Measurements from ENCODE around the gene GNAS.

Gene GNAS

DNA sequence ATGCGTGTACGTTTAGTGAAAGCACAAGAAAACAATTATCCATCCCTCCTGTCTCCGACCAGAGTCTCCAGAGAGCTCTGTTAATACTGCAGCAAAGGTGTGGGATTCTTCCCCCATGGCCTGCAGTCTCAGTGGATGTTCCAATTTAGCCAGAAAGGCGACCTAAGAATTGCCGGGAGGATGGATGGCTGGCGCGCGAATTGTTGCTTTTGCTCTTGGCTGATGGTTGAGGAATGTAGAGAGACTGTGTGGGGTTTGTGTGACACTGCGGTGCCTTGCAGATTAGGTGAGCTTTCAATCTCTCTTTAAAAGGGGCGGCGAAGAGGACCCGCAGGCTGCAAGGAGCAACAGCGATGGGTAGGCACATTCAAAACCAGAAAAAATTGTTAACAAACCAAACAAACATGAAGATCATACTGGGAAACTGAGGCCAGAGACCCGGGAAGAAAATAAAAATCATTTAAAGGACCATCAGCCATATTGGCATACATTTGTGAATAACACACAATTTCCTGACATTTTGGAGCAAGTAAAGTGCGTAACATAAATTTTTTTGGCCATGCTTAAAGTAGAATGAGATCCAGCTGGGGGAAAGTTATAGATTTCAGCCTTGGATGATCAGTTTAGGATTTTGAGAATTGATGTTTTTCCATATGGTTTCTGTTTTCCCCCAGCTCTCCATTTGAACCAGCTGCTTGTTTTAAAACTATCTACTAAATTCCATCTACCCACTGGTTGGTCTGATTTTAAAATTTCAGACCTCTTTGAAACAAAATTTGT is 46.3 kb downstream of the GNAS start:
- no peak for DNase-seq (ENCODE audit: low read depth)

DNA sequence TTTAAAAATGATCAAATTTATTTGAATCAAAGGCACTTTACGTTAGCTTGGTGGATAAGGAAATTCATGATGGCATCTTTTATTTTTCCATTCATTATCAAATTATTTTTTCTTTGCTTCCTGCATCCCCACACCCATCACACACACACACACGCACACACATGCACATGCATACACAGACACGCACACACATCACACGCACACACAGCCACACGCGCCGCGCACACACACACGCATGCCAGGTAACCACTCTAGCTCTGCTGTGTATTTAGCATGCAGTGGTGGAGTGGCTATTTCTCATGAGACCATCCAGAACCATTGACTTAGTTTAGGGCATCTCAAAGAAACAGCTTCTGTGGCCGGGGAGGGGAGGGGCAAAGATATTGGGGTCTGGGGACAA is 47.0 kb downstream of the GNAS start:
- no peak for DNase-seq (ENCODE audit: low read depth)

DNA sequence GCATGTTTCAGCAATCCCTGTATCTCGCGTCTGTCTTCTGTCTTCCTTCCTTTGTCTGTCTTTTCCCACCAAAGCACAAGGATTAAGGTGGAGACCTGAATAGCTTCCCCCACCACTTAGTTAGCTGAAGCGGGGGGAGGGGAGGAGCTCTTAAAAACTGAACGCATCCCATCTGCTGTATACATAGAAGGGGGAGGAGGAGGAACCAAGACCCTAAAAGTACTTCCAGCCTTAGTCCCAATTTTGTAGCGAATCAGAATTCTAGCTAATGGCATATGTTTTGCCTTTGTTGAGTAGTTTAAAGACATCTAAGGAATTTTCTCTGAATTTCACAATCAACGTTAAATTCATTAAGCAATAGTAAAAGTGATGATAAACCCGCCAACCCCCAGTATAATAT is 47.9 kb downstream of the GNAS start:
- DNase-seq (ENCODE audit: low read depth), result no peak

DNA sequence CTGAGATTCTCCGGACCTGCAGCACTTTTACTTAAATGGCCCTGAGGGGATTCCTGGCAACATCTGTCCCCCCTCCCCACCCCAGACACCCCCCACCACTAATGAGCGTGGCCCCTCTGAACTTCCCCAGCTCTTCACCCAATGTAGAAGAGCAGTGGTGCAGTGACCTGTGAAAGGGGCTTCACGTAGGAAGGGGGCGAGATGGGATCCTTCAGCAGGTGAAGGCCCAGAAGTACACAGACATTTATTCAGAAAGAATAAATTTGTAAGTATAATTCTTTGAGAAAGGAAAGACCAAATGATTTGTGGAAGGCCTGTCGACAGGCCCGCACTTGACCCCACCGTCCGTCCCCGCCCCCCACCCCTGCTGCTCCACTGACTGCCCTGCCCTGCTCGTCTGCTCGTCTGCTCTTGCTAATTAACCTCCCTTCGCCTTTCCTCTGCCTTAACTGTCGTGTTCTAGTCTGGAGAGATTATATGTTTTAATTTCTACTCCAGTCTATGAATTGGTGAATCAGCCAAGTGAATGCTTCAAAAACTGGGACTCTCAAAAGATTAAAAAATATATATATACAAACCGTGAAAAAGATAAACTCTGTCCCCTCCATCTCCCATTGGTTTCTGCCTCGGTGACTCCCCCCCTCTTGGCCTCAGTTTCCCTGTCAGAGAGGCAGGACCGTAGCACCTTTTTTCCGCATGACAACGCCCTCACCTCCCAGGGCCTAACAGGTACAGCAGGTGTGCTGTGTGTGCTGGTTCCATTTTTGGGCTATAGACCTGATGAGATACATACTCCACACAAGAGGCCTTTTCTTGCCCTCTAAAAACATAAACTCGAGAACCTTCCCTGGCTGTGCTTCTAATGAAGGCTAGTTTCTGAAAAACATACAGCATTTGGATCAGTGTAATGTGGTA is 49.2 kb downstream of the GNAS start:
- DNase-seq (ENCODE audit: low read depth), result no peak

DNA sequence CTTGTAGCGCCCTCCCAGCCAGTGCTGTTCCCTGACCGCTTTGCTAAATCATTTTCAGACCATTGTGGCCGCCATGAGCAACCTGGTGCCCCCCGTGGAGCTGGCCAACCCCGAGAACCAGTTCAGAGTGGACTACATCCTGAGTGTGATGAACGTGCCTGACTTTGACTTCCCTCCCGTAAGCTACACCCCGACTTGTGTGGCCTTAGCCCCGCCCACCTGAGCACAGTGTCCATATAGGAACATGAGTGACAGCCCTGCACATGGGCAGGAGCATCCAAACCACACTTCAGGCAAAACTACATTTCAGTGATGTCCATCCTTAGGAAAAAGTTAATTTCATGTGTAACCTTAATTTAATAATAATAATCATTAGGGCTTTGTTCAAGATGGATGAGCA is 51.1 kb downstream of the GNAS start:
- no peak for DNase-seq (ENCODE audit: low read depth)

DNA sequence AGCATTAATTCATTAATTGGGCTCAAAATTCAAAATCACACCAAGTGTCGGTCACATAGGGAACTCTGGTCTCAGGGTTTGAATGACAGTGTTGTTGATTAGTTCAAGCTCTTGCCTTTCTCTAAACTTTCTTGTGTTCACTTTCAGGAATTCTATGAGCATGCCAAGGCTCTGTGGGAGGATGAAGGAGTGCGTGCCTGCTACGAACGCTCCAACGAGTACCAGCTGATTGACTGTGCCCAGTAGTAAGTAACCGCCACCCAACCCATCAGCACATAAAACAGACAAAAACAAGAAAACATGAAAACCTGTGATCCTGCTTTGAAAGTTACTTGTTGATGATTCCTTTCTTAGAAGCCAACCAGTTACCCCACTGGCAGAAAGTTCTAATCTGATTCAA is 52.7 kb downstream of the GNAS start:
- no peak for DNase-seq (ENCODE audit: low read depth)

DNA sequence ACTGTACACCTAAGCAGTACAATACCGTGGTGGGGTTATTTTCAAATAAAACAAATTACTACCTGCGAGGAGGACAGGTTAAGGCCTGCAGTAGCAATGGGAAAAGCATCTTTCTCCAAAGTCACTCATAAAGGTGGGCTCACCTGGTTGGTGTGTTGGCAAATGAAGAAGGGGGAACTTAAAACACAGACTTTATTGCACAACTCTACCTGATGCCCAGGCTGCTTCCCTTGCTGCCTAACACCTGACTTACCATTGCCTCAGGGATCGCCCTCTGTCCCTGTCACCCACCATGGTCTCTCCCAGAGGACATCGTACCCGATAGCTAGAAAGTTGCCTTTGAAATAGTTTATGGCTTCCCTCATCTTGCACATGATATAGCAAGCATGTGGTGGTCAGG is 53.6 kb downstream of the GNAS start:
- DNase-seq (ENCODE audit: low read depth), result no peak

DNA sequence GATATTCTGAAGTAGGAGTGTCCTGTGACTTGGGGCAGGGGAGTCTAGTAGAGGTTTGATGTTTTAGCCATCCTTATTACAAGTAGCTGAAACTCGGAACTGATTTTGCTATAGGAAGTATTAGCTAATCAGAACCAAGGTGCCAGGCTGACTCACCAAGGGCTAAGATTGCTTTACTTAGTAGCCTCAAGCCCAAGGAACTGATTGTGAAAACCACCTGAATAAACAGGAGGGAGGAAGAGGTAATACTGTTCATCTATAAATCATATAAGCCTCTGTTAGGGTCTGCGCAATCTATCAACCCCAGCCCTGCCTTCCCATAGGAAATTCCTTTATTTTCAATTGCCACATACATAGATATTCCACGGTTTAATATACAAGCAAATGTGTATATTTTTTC is 54.4 kb downstream of the GNAS start:
- DNase-seq (ENCODE audit: low read depth), result no peak

DNA sequence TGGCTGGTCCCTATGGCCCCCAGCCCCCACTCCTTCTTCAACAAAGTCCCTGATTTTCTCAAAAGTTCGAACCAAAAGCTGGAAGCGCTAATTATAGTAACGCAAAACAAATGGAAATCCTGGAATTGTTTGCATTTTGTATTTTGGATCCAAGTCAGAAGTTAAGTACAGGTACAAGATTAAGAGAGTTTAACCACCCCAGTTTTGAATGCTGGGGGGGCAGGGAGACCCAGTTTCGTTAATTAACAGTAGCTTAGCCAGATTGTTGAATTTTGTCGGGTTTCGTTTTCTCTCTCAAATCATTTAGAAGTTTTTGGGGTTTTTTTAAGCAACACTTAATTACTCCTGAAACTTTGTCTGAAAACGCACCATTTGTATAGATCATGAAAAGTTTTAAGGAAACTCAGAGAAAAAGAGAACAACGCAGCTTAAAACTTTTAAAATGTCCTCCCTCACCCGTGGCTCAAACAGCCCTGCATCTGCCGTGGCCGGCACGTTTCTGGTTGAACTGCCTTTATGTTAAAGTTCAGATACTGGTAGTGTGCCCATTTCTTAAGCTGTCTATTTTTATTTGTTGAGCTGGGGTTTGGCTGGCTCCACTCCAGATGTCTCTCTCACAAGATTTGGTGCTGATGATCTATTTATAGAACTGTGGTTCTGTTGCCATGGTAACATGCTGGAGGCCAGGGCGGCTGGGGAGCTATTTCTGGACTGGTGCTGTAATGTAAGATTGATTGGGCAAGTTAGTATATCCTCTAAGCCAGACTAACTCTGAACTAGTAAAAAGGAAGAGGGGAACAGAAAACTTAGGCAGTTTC is 55.0 kb downstream of the GNAS start:
- peak; percentile 75 for DNase-seq (ENCODE audit: low read depth)

DNA sequence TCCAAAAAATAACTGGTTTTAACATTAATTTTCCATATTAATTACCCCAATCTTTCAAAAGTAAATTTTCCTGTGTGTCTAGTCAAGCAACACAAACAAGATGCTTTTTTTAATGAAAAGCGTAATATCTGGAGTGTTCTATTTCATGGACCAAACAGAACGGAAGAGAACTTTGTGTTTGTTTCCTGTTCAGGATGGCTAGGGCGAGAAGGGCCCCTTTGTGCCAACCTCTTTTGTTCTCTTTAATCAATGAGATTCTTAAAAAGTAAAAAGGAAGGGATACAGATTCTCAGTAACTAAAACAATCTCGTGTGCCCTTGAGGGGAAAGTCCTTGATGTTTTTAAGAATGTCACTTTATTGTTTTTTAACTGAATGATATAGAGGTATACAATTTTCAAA is 55.7 kb downstream of the GNAS start:
- no peak for DNase-seq (ENCODE audit: low read depth)

DNA sequence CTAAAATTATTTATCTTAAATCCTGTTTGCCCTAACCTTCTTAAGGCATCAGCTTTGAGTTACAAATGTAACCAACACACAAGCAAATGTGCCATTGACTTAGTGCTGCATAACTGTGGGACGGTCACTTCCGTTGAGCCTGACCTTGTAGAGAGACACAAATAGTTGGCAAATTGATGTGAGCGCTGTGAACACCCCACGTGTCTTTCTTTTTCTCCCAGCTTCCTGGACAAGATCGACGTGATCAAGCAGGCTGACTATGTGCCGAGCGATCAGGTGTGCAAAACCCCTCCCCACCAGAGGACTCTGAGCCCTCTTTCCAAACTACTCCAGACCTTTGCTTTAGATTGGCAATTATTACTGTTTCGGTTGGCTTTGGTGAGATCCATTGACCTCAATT is 56.4 kb downstream of the GNAS start:
- DNase-seq (ENCODE audit: low read depth), result no peak

DNA sequence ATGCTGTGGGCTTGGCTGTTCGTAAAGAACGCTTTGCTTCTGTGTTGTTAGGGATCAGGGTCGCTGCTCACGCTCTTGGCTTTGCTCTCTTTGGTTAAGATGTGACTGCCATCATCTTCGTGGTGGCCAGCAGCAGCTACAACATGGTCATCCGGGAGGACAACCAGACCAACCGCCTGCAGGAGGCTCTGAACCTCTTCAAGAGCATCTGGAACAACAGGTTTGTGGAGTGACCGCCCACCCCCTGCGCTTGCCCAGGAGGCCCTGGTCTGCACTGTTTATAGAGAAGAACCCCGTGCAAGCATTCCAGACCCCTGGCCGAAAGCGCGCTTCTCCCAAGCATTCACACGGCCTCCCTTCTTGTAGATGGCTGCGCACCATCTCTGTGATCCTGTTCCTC is 57.1 kb downstream of the GNAS start:
- no peak for DNase-seq (ENCODE audit: low read depth)

DNA sequence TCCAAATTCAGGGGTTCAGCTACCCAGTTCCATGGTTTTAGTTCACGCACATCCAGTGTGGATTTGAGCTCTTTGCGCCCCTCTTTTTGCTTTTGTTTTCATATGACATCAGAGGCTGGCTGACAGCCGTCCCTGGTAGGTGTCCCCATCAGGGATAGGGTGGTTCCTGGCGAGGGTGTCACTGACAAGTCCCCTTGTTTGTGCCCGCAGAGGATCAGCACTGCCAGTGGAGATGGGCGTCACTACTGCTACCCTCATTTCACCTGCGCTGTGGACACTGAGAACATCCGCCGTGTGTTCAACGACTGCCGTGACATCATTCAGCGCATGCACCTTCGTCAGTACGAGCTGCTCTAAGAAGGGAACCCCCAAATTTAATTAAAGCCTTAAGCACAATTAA is 58.0 kb downstream of the GNAS start:
- no peak for DNase-seq (ENCODE audit: low read depth)

DNA sequence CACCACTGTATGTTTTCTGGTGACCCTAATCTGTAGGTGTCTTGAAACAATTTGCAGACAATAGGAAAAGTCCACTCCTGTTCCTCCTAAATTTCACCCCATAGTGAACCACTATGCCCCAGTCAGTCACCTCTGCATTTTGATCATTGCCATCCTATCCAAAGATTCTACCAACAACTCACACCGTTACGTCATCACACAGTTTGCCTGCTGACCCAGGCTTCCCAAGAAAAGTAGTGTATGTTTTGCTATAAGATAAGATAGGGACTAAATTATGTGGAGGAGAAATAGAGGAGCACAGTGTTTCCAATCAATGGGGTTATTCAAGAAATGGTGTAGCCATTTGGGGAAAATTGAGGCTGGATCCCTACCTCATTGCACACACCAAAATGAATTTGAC is 58.8 kb downstream of the GNAS start:
- no peak for DNase-seq (ENCODE audit: low read depth)

DNA sequence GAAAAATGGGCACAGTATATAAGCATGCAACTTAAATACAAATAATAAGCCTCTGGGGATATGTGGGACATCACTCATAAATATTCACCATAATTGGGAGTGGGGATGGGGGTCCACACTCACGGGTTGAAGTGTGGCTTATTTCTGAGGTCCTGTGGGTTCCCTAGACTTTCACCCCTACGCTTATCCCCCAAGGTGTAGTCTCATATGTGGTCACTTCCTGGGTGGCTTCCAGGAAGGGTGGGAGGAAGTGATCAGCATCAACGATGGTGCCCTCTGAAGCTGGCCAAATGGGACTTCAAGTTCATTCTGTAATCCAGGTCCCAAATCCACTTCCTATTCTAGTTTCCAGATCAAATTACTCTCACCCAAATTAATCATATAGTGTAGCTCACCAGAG is 59.5 kb downstream of the GNAS start:
- no peak for DNase-seq (ENCODE audit: low read depth)

DNA sequence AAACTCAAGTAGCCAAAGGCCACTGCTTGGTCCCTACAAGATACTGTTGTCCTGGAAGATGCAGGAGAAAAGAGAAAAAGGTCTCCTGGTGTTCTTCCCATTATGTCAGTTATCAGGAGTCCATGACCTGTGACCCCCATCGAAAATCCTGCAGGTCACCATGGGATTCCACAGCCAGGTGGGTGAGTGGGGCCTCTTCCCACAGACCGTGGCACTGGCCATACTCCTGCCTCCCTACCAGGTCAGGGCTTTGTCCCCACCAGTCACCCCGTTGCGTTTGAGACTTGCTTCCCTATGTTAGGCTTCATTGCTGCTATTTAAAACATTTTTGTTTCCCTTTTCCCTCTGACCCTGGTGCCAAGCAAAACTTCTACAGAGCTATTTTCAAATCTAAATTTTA is 60.6 kb downstream of the GNAS start:
- DNase-seq (ENCODE audit: low read depth), result no peak

DNA sequence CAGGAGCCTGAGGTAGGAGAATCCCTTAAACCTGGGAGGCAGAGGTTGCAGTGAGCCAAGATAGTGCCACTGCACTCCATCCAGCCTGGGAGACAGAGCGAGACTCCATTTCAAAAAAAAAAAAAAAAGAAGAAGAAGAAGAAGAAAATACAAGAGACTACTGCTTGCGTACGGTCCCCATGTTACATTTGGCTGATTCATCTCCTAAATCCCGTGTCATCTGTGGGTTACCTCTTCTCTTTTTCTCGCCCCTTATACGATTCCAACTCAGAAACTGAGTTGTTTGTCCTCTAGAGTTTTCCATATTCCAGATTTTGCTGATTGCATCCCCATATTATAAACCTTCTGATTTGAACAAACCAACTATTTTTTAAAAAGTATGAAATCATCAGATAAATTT is 66.1 kb downstream of the GNAS start:
- no peak for DNase-seq (ENCODE audit: low read depth)

DNA sequence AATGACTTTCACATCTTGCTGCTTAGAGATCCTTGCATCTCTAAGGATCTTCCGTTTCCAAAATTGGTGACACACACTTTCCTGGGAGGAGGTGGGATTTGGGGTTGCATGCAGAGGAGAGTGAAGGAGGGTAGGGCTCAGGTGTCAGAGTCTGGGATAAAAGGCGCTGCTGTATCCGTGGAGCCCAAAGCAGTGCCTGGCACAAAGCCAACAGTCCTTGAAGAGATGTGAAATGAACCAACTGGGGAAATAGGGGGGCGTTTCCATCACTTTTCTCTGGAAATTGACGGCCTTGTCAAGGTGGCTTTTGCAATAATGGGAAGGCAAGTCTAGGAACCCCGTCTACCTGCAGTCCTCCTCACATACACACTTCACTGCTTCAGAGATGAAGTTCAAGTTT is 69.0 kb downstream of the GNAS start:
- no peak for DNase-seq (ENCODE audit: low read depth)

DNA sequence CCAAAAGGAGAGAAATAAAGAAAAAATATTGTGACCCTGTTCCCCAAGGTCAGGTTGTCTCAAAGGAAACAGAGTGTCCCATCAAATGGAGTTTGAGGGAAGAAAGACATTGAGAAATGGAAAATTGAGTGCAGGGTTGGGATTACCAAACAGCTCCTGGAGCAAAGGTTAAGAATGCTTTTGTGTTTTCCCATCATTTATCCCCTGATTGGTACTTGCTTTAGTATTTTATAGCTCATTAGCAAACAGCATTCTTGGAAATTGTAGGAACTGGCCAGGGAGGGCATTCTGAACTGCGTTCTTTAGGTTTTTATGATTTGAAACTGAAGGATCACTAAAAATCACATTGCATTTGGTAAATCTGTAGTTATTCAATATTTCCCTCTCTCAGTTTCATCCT is 69.5 kb downstream of the GNAS start:
- DNase-seq (ENCODE audit: low read depth), result no peak

DNA sequence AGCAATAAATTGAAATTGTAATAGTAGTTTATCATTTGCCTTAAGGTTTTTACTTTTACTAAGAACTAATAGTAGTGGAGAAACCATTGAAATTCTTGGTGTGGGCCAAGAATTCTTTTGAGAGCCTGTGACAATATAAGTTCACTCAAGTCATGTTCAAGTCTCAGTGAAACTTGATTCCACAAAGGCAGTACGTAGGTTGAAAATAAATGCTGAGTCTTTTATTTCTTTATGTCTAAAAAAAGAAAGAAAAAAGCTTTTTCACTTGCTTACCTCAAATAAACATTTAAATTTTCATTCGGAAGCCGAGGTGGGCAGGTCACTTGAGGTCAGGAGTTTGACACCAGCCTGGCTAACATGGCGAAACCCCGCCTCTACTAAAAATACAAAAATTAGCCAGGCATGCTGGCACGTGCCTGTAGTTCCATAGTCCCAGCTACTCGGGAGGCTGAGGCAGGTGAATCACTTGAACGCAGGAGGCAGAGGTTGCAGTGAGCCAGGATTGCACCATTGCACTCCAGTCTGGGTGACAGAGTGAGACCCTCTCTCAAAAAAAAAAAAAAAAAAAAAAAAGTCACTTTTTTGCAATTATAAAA is 70.7 kb downstream of the GNAS start:
- no peak for DNase-seq (ENCODE audit: low read depth)

DNA sequence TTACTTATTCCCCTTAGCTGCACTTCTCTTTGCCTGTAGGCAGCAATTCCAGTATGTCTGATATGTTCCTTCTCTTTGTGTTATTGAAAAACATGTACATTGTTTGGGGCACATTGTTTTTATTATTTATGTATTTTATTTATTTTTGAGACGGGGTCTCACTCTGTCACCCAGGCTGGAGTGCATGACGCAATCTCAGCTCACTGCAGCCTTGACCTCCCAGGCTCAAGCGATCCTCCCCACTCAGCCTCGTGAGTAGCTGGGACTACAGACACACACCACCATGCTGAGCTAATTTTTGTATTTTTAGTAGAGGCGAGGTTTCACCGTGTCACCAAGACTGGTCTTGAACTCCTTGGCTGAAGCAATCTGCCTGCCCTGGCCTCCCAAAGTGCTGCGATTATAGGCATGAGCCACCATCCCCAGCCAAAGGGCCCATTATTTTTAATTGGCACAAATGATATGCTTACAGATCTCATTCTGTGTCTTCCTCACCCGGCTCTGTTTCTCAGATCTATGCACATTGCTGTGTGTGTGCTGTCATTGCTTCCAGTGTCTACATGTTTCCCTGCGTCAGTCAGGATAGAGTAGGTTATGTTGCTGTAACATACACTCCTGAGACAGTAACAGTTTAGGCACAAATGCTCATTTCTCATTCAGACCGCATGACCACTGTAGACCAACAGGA is 74.4 kb downstream of the GNAS start:
- DNase-seq (ENCODE audit: low read depth), result no peak

Measured in HS-5 (cell line).